Colonic mucosa (tissue), 4 donors: ENCODE measurements around the gene NPC1L1. TPM values are rescaled to one million over a fixed set of nuclear protein-coding genes. Genes with fewer than 3 reads are reported as not detected.

Experiments used
- DNase-seq: peaks from one replicate; pipeline ENCODE4 v3.0.0-alpha.2; 2020
- H3K27ac ChIP-seq: fragments of 200-600 bp; one replicate; pipeline ENCODE4 v1.8.0; 2021
- H3K27me3 ChIP-seq: fragments of 200-600 bp; one replicate; pipeline ENCODE4 v1.8.0; 2021
- H3K36me3 ChIP-seq: fragments of 200-600 bp; one replicate; pipeline ENCODE4 v1.8.0; 2021
- H3K4me1 ChIP-seq: fragments of 200-600 bp; one replicate; pipeline ENCODE4 v1.8.0; 2021; ENCODE audit warnings: mild to moderate bottlenecking
- H3K4me3 ChIP-seq: fragments of 200-600 bp; one replicate; pipeline ENCODE4 v1.8.0; 2021
- H3K9ac ChIP-seq, 2 donors: one replicate each; pipeline ENCODE4 v1.7.0; 2013; ENCODE audit warnings: control low read depth in 2 of 2, low read depth in 2 of 2, low read length in 2 of 2
- H3K9me3 ChIP-seq: fragments of 200-600 bp; one replicate; pipeline ENCODE4 v1.8.0; 2021
- CTCF ChIP-seq: fragments of 200-600 bp; IDR thresholded peaks from one replicate; pipeline ENCODE4 v1.8.0; 2022; ENCODE audit warnings: antibody characterized with exemption, mild to moderate bottlenecking
- intact Hi-C: fragments of 100-400 bp; cut with DNase I; formaldehyde crosslinking; loops from one replicate; pipeline ENCODE4 v1.14.1; 2022
- total RNA-seq, 2 donors: library from RNA; stranded (reverse); fragmentation: NEBNext Ultra II Directional in 1 of 2; extraction: Animal tissue kit (Norgen Biotek cat#: 25700) in 1 of 2; gene quantifications; one replicate each; pipeline ENCODE4 v1.2.1, GENCODE V29; 2021
- donor health status: healthy.
- donor health status: DM: no; HTN: no; CAD: no.
- donor health status: DM: no; HTN: no; CAD: no.

Gene NPC1L1
- total RNA-seq, 2 donors from 2014 or later = 0.10 to 0.11 TPM

- no peak for TF ChIP-seq CTCF
- Histone ChIP-seq H3K4me1 (no peaks in the 10 kb centered on the region), H3K27me3 (no peaks in the 10 kb centered on the region), H3K9me3 (no peaks in the 10 kb centered on the region), H3K36me3 (no peaks in the 10 kb centered on the region), H3K9ac (no peak overlapping the region), H3K4me3 (no peak overlapping the region), H3K27ac (no peak overlapping the region)
- intact Hi-C loops = no loop called here
- no peak for DNase-seq
These were observed 8.3 kb upstream of the NPC1L1 start for GRCh38 chr7:44549457-44549856.

- H3K27me3 ChIP-seq = no peaks in the 10 kb centered on the region
- no peak overlapping the region for H3K4me3 ChIP-seq
- H3K4me1 ChIP-seq = no peaks in the 10 kb centered on the region
- no peaks in the 10 kb centered on the region for H3K9me3 ChIP-seq
- H3K27ac ChIP-seq = no peak overlapping the region
- no peak overlapping the region for H3K9ac ChIP-seq
- no peak for TF ChIP-seq CTCF
- intact Hi-C loops = no loop called here
- DNase-seq = no peak
- no peaks in the 10 kb centered on the region for H3K36me3 ChIP-seq
These were observed 7.8 kb upstream of the NPC1L1 start for GRCh38 chr7:44548893-44549292.

- H3K36me3 ChIP-seq = no peaks in the 10 kb centered on the region
- H3K4me3 ChIP-seq = no peak overlapping the region
- no peaks in the 10 kb centered on the region for H3K27me3 ChIP-seq
- H3K4me1 ChIP-seq = no peaks in the 10 kb centered on the region
- DNase-seq = no peak
- no peak overlapping the region for H3K27ac ChIP-seq
- intact Hi-C loops = no loop called here
- TF ChIP-seq CTCF = no peak
- no peak overlapping the region for H3K9ac ChIP-seq
- no peaks in the 10 kb centered on the region for H3K9me3 ChIP-seq
These were observed 6.6 kb upstream of the NPC1L1 start for GRCh38 chr7:44547536-44548231.

GRCh38 chr7:44541876-44542610 is 913 bp upstream of the NPC1L1 start:
- no peaks in the 10 kb centered on the region for H3K4me1 ChIP-seq
- H3K27ac ChIP-seq = no peak overlapping the region
- no peak for TF ChIP-seq CTCF
- H3K36me3 ChIP-seq = no peaks in the 10 kb centered on the region
- no peaks in the 10 kb centered on the region for H3K27me3 ChIP-seq
- DNase-seq = no peak
- no peak overlapping the region for H3K9ac ChIP-seq
- no peak overlapping the region for H3K4me3 ChIP-seq
- intact Hi-C loops = no loop called here
- H3K9me3 ChIP-seq = no peaks in the 10 kb centered on the region

GRCh38 chr7:44540592-44541027 is 520 bp downstream of the NPC1L1 start:
- H3K9ac ChIP-seq = no peak overlapping the region
- no peaks in the 10 kb centered on the region for H3K9me3 ChIP-seq
- no peak for DNase-seq
- no peaks in the 10 kb centered on the region for H3K36me3 ChIP-seq
- H3K4me3 ChIP-seq = no peak overlapping the region
- H3K27ac ChIP-seq = no peak overlapping the region
- no peaks in the 10 kb centered on the region for H3K4me1 ChIP-seq
- no peaks in the 10 kb centered on the region for H3K27me3 ChIP-seq
- intact Hi-C loops = no loop called here
- no peak for TF ChIP-seq CTCF
